ENCODE data around the gene TMEM132E.

Gene TMEM132E

GRCh38 chr17:34633351-34633750 lies 54.0 kb downstream of the TMEM132E start (continued):
- TF ChIP-seq ZSCAN16 (tag by site-specific recombination; IDR thresholded peaks at IDR 0.05) = no peak
- TF ChIP-seq, protein P1, sequence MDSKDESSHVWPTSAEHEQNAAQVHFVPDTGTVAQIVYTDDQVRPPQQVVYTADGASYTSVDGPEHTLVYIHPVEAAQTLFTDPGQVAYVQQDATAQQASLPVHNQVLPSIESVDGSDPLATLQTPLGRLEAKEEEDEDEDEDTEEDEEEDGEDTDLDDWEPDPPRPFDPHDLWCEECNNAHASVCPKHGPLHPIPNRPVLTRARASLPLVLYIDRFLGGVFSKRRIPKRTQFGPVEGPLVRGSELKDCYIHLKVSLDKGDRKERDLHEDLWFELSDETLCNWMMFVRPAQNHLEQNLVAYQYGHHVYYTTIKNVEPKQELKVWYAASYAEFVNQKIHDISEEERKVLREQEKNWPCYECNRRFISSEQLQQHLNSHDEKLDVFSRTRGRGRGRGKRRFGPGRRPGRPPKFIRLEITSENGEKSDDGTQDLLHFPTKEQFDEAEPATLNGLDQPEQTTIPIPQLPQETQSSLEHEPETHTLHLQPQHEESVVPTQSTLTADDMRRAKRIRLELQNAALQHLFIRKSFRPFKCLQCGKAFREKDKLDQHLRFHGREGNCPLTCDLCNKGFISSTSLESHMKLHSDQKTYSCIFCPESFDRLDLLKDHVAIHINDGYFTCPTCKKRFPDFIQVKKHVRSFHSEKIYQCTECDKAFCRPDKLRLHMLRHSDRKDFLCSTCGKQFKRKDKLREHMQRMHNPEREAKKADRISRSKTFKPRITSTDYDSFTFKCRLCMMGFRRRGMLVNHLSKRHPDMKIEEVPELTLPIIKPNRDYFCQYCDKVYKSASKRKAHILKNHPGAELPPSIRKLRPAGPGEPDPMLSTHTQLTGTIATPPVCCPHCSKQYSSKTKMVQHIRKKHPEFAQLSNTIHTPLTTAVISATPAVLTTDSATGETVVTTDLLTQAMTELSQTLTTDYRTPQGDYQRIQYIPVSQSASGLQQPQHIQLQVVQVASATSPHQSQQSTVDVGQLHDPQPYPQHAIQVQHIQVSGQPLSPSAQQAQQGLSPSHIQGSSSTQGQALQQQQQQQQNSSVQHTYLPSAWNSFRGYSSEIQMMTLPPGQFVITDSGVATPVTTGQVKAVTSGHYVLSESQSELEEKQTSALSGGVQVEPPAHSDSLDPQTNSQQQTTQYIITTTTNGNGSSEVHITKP (tag by site-specific recombination; IDR thresholded peaks at IDR 0.05) = no peak
- TF ChIP-seq ZIC2 (tag by site-specific recombination; IDR thresholded peaks at IDR 0.05) = peak; percentile 19; the same call in 1 of the 2 replicates
- TF ChIP-seq HOXC10 (CRISPR knock-in tag; IDR thresholded peaks at IDR 0.05) = no peak
- TF ChIP-seq REST (tag by site-specific recombination; IDR thresholded peaks at IDR 0.05) = no peak
- TF ChIP-seq ZNF76 (tag by site-specific recombination; IDR thresholded peaks at IDR 0.05; ENCODE audit: borderline replicate concordance, low read depth) = no peak
- no peak for TF ChIP-seq ZNF10 (tag by site-specific recombination; IDR thresholded peaks at IDR 0.05)
- no peak for TF ChIP-seq ZNF223 (tag by site-specific recombination; IDR thresholded peaks at IDR 0.05)
- no peak for TF ChIP-seq ZSCAN5A (tag by site-specific recombination; IDR thresholded peaks at IDR 0.05)
- TF ChIP-seq ZNF26 (tag by site-specific recombination; IDR thresholded peaks at IDR 0.05) = no peak
- no peak for TF ChIP-seq SP2 (tag by site-specific recombination; IDR thresholded peaks at IDR 0.05)
- no peak for TF ChIP-seq ZNF660 (tag by site-specific recombination; IDR thresholded peaks at IDR 0.05)
- no peak for TF ChIP-seq ZNF324 (tag by site-specific recombination; IDR thresholded peaks at IDR 0.05)

DNA sequence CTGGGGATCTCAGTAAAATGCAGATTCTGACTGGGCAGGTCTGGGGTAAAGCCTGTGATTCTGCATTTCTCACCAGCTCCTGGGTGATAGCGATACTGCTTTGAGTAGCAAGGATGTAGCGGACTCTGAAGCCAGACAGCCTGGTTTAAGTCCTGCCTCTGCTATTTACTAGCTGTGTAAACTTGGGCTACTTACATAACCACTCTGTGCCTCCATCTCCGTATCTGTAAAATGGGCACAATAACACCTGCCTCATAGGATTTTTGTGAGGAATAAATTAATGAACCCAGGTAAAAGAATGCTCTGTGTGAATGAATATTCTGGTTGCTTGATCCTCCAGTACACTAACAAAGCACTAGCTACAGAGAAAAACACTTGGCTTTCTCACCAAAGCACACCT lies 54.4 kb downstream of the TMEM132E start:
- Histone ChIP-seq H3K4me3 (ENCODE audit: low read depth, low read length) (no peak overlapping the region), H3K36me3 (ENCODE audit: control insufficient read depth in 2 of 2, insufficient read depth in 1 of 2, low read length in 2 of 2) (peaks cover 0 to 44% of the 10 kb centered on the region in 2 experiments; a peak in 1 of 3 replicates), H3K4me1 (ENCODE audit: control insufficient read depth, insufficient read depth, low read length) (no peaks in the 10 kb centered on the region), H3K9me3 (ENCODE audit: control insufficient read depth, insufficient read depth, low read depth, low read length) (no peaks in the 10 kb centered on the region), H3K27ac (ENCODE audit: extremely low read depth, low read depth, low read length) (no peak overlapping the region)
- ChIA-PET POLR2A (no interaction called here), CTCF (interaction anchor here (0.6 to 9.3 kb wide), 7 partner anchors 14 to 815 kb away, joined by 3 to 73 read pairs (median 4); partner anchors contain the start of gene SLFN13)
- no peak for TF ChIP-seq ZFHX2 (tag by site-specific recombination; conservative IDR thresholded peaks at IDR 0.05)
- no peak for TF ChIP-seq FEZF1 (tag by site-specific recombination; IDR thresholded peaks at IDR 0.05)
- TF ChIP-seq, protein P2, sequence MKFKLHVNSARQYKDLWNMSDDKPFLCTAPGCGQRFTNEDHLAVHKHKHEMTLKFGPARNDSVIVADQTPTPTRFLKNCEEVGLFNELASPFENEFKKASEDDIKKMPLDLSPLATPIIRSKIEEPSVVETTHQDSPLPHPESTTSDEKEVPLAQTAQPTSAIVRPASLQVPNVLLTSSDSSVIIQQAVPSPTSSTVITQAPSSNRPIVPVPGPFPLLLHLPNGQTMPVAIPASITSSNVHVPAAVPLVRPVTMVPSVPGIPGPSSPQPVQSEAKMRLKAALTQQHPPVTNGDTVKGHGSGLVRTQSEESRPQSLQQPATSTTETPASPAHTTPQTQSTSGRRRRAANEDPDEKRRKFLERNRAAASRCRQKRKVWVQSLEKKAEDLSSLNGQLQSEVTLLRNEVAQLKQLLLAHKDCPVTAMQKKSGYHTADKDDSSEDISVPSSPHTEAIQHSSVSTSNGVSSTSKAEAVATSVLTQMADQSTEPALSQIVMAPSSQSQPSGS (tag by site-specific recombination; IDR thresholded peaks at IDR 0.05; ENCODE audit: low read depth) = no peak
- TF ChIP-seq ZNF529 (tag by site-specific recombination; IDR thresholded peaks at IDR 0.05; ENCODE audit: insufficient replicate concordance) = no peak
- TF ChIP-seq, protein P3, sequence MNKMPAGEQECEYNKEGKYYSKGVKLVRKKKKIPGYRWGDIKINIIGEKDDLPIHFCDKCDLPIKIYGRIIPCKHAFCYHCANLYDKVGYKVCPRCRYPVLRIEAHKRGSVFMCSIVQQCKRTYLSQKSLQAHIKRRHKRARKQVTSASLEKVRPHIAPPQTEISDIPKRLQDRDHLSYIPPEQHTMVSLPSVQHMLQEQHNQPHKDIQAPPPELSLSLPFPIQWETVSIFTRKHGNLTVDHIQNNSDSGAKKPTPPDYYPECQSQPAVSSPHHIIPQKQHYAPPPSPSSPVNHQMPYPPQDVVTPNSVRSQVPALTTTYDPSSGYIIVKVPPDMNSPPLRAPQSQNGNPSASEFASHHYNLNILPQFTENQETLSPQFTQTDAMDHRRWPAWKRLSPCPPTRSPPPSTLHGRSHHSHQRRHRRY (tag by site-specific recombination; IDR thresholded peaks at IDR 0.05) = no peak
- TF ChIP-seq ZNF701 (tag by site-specific recombination; IDR thresholded peaks at IDR 0.05) = no peak
- no peak for TF ChIP-seq ZNF76 (tag by site-specific recombination; IDR thresholded peaks at IDR 0.05; ENCODE audit: borderline replicate concordance, low read depth)
- TF ChIP-seq ZNF48 (tag by site-specific recombination; IDR thresholded peaks at IDR 0.05) = no peak
- no peak for TF ChIP-seq ZNF610 (tag by site-specific recombination; IDR thresholded peaks at IDR 0.05; ENCODE audit: borderline replicate concordance)
- no peak for TF ChIP-seq ZNF121 (tag by site-specific recombination; IDR thresholded peaks at IDR 0.05)
- TF ChIP-seq, protein P4, sequence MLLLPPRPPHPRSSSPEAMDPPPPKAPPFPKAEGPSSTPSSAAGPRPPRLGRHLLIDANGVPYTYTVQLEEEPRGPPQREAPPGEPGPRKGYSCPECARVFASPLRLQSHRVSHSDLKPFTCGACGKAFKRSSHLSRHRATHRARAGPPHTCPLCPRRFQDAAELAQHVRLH (tag by site-specific recombination; IDR thresholded peaks at IDR 0.05) = no peak
- no peak for TF ChIP-seq MZF1 (tag by site-specific recombination; IDR thresholded peaks at IDR 0.05; ENCODE audit: borderline replicate concordance)

Data from HEK293 (cell line).